Prostate gland (tissue), 2 donors: ENCODE results near the gene KRABD2.

Source experiments
- DNase-seq: peaks from one replicate; pipeline ENCODE4 v3.0.0-alpha.2; 2019; ENCODE audit warnings: low spot score
- H3K27ac ChIP-seq, 2 donors: fragments of 200-600 bp; sonication (generic); 2 replicates each; pipeline ENCODE4 v1.5.1; 2017 to 2019
- H3K27me3 ChIP-seq: fragments of 200-600 bp; sonication (generic); replicated peaks from 2 replicates; pipeline ENCODE4 v1.5.1; 2019; ENCODE audit not compliant: insufficient read depth
- H3K36me3 ChIP-seq, 2 donors: fragments of 200-600 bp; sonication (generic); 1 replicate in 1 of 2; 2 replicates in 1 of 2; pipeline versions ENCODE4 v1.5.1 to v1.8.1; 2017 to 2019
- H3K4me1 ChIP-seq: fragments of 200-600 bp; sonication (generic); replicated peaks from 2 replicates; pipeline ENCODE4 v1.5.1; 2019
- H3K4me3 ChIP-seq, 2 donors: fragments of 200-600 bp; sonication (generic); 2 replicates each; pipeline ENCODE4 v1.5.1; 2017 to 2019
- H3K9me3 ChIP-seq: fragments of 200-600 bp; sonication (generic); 2 replicates; pipeline ENCODE4 v1.5.1; 2017
- POLR2A ChIP-seq: fragments of 450-650 bp; IDR thresholded peaks from one replicate; pipeline ENCODE4 v1.6.1; 2016; ENCODE audit warnings: antibody characterized with exemption, mild to moderate bottlenecking
- POLR2AphosphoS5 ChIP-seq: sonication (generic); formaldehyde crosslinking; IDR thresholded peaks from one replicate; pipeline ENCODE4 v1.6.1; 2017; ENCODE audit warnings: antibody characterized with exemption
- WGBS: methylation state at CpG from one replicate; pipeline ENCODE4 v1.1.5; 2018; 5-methylcytosine and 5-hydroxymethylcytosine counted together
- intact Hi-C: fragments of 100-400 bp; cut with DNase I; formaldehyde crosslinking; loops from one replicate; pipeline ENCODE4 v1.14.2; 2022
- TF ChIP-seq, protein P1 (sequence below), 4 experiments: fragments of 200-600 bp in 2 of 4; fragments of 450-650 bp in 2 of 4; sonication (generic) in 2 of 4; IDR thresholded peaks; 1 replicate in 3 of 4; 2 replicates in 1 of 4; pipeline ENCODE4 v1.5.1; 2016 to 2019; ENCODE audit warnings: antibody characterized with exemption in 4 of 4, mild to moderate bottlenecking in 2 of 4, moderate library complexity in 2 of 4

Gene KRABD2

DNA sequence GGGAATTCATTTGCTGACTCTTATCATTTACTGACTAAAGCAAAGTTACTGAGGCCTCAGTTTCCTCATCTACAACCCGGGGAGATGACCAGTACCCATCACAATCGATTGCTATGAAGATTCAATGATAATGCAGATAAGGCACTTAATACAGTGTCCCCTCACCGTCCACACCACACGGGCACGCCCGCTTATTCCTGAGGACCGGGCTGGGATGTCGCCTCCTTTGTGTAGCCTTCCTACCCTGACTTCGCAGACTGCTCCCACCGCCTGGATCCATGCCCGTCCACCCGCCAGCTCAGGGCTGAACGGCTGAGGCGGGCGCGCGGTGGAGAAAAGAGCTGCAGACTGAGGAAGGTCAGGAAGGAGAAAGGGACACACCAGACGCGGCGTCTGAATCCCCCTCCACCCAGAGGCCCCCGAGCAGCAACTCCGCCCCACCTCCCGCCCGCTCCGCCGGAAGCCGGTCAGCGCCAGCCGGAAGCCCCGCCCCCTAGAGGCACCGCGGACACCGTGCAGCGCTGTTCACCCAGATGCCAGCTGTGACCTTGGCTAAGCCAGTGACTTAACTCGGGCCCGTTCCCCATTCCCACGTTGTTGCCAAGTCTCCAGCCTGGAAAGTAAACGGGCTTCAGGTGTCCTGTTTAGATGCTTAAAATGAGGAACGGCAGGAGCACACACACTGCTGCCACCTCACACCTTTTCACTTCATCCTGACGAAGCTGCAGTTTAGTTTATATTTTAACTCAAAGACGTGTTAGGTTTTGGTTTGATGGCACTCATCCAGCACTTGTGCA, at the start of gene KRABD2:
TSS of gene KRABD2 (minus strand) at position 434 of the 797 bp plus-strand sequence.
- DNase-seq = peak; percentile 83
- Histone ChIP-seq H3K9me3 (no peaks in the 10 kb centered on the region), H3K36me3 (peaks cover 0 to 8% of the 10 kb centered on the region in 2 donors), H3K27me3 (no peaks in the 10 kb centered on the region), H3K4me3 (peak within 1 kb of the TSS; percentile 52 to 63), H3K27ac (peak within 1 kb of the TSS; percentile 92), H3K4me1 (peaks cover 22% of the 10 kb centered on the region)
- WGBS = under 1% methylated on average over 41 of the region's 41 CpGs
- peak; percentile 85 for TF ChIP-seq POLR2AphosphoS5
- TF ChIP-seq, protein P1, sequence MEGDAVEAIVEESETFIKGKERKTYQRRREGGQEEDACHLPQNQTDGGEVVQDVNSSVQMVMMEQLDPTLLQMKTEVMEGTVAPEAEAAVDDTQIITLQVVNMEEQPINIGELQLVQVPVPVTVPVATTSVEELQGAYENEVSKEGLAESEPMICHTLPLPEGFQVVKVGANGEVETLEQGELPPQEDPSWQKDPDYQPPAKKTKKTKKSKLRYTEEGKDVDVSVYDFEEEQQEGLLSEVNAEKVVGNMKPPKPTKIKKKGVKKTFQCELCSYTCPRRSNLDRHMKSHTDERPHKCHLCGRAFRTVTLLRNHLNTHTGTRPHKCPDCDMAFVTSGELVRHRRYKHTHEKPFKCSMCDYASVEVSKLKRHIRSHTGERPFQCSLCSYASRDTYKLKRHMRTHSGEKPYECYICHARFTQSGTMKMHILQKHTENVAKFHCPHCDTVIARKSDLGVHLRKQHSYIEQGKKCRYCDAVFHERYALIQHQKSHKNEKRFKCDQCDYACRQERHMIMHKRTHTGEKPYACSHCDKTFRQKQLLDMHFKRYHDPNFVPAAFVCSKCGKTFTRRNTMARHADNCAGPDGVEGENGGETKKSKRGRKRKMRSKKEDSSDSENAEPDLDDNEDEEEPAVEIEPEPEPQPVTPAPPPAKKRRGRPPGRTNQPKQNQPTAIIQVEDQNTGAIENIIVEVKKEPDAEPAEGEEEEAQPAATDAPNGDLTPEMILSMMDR (IDR thresholded peaks at IDR 0.05) = peak; percentile 10 to 72 (median 70)
- TF ChIP-seq POLR2A = peak; percentile 66
- intact Hi-C loops = loop anchor here (5.0 kb wide), 1 partner anchor 61 kb away; the partner anchor contains the start of gene NDEL1

DNA sequence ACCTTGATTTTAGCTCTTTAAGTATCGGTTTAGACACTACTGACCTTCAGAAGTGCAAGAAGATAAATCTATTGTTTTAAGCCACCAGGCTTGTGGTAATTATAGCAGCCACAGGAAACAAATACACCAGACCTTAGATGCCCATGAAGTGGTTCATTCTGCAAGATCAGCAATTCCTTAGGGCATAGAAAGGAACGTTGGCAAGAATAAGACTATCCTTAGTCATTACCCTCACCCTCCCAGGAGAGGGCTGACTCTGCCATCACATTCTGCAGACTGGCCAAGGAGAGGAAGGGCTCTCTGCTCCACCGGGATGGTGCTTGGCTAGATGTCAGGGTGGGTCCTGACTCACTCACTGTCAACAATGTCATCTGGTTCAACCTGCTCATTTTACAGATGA, 45.1 kb upstream of the KRABD2 start:
- DNase-seq = no peak
- Histone ChIP-seq H3K4me3 (no peak overlapping the region), H3K4me1 (no peaks in the 10 kb centered on the region), H3K27me3 (no peaks in the 10 kb centered on the region), H3K36me3 (no peaks in the 10 kb centered on the region), H3K27ac (no peak overlapping the region), H3K9me3 (no peaks in the 10 kb centered on the region)
- WGBS = 77% methylated on average over 3 of the region's 3 CpGs
- intact Hi-C loops = no loop called here
- TF ChIP-seq, protein P1 (IDR thresholded peaks at IDR 0.05) = no peak
- TF ChIP-seq POLR2AphosphoS5 (no peak), POLR2A (no peak)

DNA sequence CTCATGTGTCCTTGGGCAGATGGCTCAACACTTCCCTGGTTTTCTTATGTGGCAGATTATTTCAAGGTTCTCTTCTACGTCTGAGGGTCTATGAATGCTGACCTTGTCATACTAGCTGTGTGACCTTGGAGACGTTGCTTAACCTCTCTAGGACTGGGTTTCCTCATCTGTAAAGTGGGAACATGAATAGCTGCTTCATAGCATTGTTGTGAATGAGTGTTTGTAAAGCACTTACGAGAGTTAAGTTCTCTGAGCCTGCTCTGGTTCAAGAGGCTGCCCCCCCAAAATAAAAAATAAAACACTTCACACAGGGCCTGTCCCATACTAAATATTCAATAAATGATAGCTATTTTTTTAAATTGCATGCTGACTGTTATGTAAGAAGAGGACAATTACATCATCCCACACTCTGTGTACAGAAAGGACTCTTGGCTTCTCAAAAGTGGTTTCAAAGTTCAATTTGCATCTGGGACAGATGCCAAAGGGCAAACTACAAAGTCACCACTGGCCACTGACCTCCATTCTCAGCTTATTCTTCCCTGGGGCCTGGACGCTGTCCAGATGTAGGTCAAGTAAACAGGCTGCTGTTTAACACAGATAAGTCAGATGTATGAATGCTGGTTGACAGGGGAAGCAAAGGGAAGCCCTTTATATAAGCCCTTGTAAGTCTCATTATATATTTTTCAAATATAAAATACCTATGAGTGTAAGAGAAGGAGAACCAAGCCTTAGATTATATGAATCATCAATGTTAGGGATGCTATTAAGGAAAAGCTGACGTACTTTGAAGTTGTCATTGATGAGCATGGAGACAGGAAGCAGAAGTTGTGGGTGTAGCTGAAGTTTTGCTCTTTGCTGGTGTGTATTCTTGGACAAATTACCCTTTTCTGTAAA, 43.8 kb upstream of the KRABD2 start:
- TF ChIP-seq POLR2A (no peak), POLR2AphosphoS5 (peak; percentile 10)
- Histone ChIP-seq H3K4me1 (no peaks in the 10 kb centered on the region), H3K27ac (no peak overlapping the region), H3K27me3 (no peaks in the 10 kb centered on the region), H3K36me3 (no peaks in the 10 kb centered on the region), H3K4me3 (no peak overlapping the region), H3K9me3 (no peaks in the 10 kb centered on the region)
- intact Hi-C loops = no loop called here
- DNase-seq = no peak
- 55% methylated on average over 5 of the region's 5 CpGs for WGBS

DNA sequence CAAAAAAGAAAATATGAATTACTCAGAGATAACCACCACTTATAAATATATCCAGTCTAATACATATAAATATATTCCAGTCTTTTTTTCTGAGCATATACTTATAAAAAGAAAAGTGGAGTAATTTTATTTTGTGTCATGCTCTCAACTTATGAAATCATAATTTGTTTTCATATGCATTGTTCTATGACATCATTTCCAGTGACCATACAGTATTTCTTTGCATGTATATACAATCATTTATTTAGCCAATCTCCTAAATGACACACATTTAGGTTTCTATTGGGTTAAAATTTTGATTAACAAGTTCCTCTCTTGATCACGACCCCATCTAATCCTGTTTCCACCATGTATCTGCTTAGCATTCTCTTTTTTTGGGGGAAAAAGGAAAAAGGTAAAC, 42.8 kb upstream of the KRABD2 start:
- no peak for DNase-seq
- 59% methylated on average over 1 of the region's 1 CpG for WGBS
- Histone ChIP-seq H3K9me3 (no peaks in the 10 kb centered on the region), H3K36me3 (no peaks in the 10 kb centered on the region), H3K27ac (no peak overlapping the region), H3K27me3 (no peaks in the 10 kb centered on the region), H3K4me1 (no peaks in the 10 kb centered on the region), H3K4me3 (no peak overlapping the region)
- intact Hi-C loops = no loop called here
- TF ChIP-seq, protein P1 (IDR thresholded peaks at IDR 0.05) = no peak
- TF ChIP-seq POLR2A = no peak
- TF ChIP-seq POLR2AphosphoS5 = no peak

DNA sequence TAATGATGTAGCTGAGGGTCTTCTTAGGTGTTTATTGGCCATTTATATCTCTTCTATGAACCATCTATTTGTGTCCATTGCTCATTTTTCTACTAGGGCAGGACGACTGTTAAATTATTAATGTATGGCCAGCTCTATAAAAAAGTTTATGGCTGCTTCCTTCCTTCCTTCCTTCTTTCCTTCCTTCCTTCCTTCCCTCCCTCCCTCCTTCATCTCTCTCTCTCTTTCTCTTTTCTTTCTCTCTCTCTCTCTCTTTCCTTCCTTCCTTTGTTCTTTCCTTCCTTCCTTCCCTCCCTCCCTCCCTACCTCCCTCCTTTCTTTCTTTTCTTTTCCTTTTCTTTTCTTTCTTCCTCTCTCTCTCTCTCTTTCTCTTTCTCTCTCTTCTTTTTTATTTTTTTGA, 42.0 kb upstream of the KRABD2 start:
- no peak for DNase-seq
- 32% methylated on average over 1 of the region's 1 CpG for WGBS
- Histone ChIP-seq H3K4me1 (no peaks in the 10 kb centered on the region), H3K27ac (no peak overlapping the region), H3K9me3 (no peaks in the 10 kb centered on the region), H3K27me3 (no peaks in the 10 kb centered on the region), H3K36me3 (no peaks in the 10 kb centered on the region), H3K4me3 (no peak overlapping the region)
- TF ChIP-seq POLR2A = no peak
- TF ChIP-seq POLR2AphosphoS5 = no peak
- TF ChIP-seq, protein P1 (IDR thresholded peaks at IDR 0.05) = no peak
- intact Hi-C loops = no loop called here
